ENCODE measurements around the gene L3MBTL2. TPM values are rescaled to one million over a fixed set of nuclear protein-coding genes. Genes with fewer than 3 reads are reported as not detected.

Gene L3MBTL2
- total RNA-seq, 1 experiment from 2014 or later, result 25.6 TPM

GRCh38 chr22:41238570-41239442 is 33.7 kb downstream of the L3MBTL2 start:
- H3K4me3 Mint-ChIP-seq, result peak overlapping the region; percentile 31; the same call in 1 of the 2 replicates
- H3K27ac Mint-ChIP-seq, result 0 out of 2 replicates have a peak overlapping the region, but pooled peaks have one; percentile 48
- H3K9me3 Mint-ChIP-seq, result peaks cover 3% of the 10 kb centered on the region; the same call in 1 of the 2 replicates
- ATAC-seq (peak; percentile 5; the same call in 1 of the 2 replicates), DNase-seq (ENCODE audit: low spot score) (no peak)
- H3K36me3 Mint-ChIP-seq, result no peaks in the 10 kb centered on the region
- H3K27me3 Mint-ChIP-seq (ENCODE audit: low read depth), result no peaks in the 10 kb centered on the region; the same call in none of the 2 replicates
- ChIA-PET CTCF (interaction anchor here (0.9 to 3.9 kb wide), 21 partner anchors 7 to 555 kb away, joined by 3 to 87 read pairs (median 7); partner anchors contain the start of genes RANGAP1, RBX1, TEF and ZC3H7B), POLR2A (interaction anchor here (1.2 to 2.1 kb wide), 5 partner anchors 10 to 287 kb away, joined by 3 to 7 read pairs (median 5); partner anchors contain the start of gene RBX1)
- H3K4me1 Mint-ChIP-seq, result peaks cover 16% of the 10 kb centered on the region
- TF ChIP-seq ZNF423 (CRISPR knock-in tag; IDR thresholded peaks at IDR 0.05), result no peak
- no peak; the same call in 1 of the 2 replicates for TF ChIP-seq RELA (CRISPR knock-in tag; IDR thresholded peaks at IDR 0.05; ENCODE audit: borderline replicate concordance)
- no peak for TF ChIP-seq JAZF1 (CRISPR knock-in tag; IDR thresholded peaks at IDR 0.05)
- TF ChIP-seq NR2C2 (CRISPR knock-in tag; IDR thresholded peaks at IDR 0.05), result no peak
- TF ChIP-seq USF1 (CRISPR knock-in tag; IDR thresholded peaks at IDR 0.05), result no peak
- TF ChIP-seq, protein P1, sequence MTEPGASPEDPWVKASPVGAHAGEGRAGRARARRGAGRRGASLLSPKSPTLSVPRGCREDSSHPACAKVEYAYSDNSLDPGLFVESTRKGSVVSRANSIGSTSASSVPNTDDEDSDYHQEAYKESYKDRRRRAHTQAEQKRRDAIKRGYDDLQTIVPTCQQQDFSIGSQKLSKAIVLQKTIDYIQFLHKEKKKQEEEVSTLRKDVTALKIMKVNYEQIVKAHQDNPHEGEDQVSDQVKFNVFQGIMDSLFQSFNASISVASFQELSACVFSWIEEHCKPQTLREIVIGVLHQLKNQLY (CRISPR knock-in tag; IDR thresholded peaks at IDR 0.05), result no peak
- no peak for TF ChIP-seq FOXP1 (CRISPR knock-in tag; IDR thresholded peaks at IDR 0.05; ENCODE audit: borderline replicate concordance)
- no peak for TF ChIP-seq ZNF671 (CRISPR knock-in tag; IDR thresholded peaks at IDR 0.05)
- TF ChIP-seq GABPB1 (CRISPR knock-in tag; IDR thresholded peaks at IDR 0.05), result no peak

DNA sequence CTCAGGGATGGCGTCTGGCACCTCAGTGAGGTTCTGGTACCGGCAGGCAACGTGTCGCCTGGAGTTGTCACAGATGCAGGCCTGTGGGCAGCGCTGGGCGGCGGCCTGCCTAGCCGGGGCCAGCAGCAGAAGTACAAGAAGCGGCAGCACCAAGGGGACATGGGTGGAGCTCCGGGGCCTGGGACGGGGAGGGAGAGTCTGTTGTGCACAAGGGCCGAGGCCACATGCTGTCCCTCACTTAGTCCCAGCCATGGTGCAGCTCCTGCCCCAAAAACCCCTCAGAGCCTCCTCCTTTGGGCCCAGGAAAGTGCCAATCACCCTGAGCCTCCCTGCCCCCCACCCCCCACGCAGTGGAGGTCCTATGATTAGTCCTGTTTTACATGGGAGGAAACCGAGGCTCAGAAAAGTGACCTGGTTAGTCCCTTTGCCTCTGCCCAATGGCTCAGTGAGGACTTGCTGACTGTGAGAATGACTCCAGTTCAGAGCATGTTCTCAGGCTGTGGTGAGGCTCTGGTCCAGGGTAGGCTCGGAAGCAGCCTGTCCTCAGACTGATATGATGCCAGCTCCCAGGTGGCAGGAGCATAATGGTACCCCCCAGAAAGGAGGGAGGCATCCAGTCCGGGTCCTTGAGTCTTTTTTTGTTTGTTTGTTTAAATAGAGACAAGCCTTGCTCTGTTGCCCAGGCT is 34.5 kb downstream of the L3MBTL2 start:
- Mint-ChIP-seq H3K36me3 (no peaks in the 10 kb centered on the region), H3K9me3 (peaks cover 3% of the 10 kb centered on the region; the same call in 1 of the 2 replicates), H3K4me3 (no peak overlapping the region), H3K27me3 (ENCODE audit: low read depth) (no peaks in the 10 kb centered on the region; the same call in none of the 2 replicates), H3K27ac (no peak overlapping the region), H3K4me1 (peaks cover 16% of the 10 kb centered on the region)
- ChIA-PET CTCF (interaction anchor here (3.0 to 3.9 kb wide), 2 partner anchors 57 to 317 kb away, joined by 60 to 87 read pairs; no protein-coding TSS in a partner anchor), POLR2A (interaction anchor here (1.8 kb wide), 1 partner anchor 18 kb away, joined by 5 read pairs; no protein-coding TSS in a partner anchor)
- ATAC-seq (no peak), DNase-seq (ENCODE audit: low spot score) (no peak)
- TF ChIP-seq ESRRA (CRISPR knock-in tag; IDR thresholded peaks at IDR 0.05; ENCODE audit: borderline replicate concordance), result no peak
- no peak for TF ChIP-seq ZNF317 (CRISPR knock-in tag; IDR thresholded peaks at IDR 0.05; ENCODE audit: borderline replicate concordance, low read depth)
- TF ChIP-seq HMGA2 (CRISPR knock-in tag; IDR thresholded peaks at IDR 0.05), result no peak
- TF ChIP-seq, protein P1 (CRISPR knock-in tag; IDR thresholded peaks at IDR 0.05), result no peak
- no peak for TF ChIP-seq FOXJ3 (CRISPR knock-in tag; IDR thresholded peaks at IDR 0.05; ENCODE audit: borderline replicate concordance)
- no peak for TF ChIP-seq NR3C1 (CRISPR knock-in tag; conservative IDR thresholded peaks at IDR 0.05; ENCODE audit: low read depth)
- TF ChIP-seq ZNF671 (CRISPR knock-in tag; IDR thresholded peaks at IDR 0.05), result no peak
- TF ChIP-seq, protein P2, sequence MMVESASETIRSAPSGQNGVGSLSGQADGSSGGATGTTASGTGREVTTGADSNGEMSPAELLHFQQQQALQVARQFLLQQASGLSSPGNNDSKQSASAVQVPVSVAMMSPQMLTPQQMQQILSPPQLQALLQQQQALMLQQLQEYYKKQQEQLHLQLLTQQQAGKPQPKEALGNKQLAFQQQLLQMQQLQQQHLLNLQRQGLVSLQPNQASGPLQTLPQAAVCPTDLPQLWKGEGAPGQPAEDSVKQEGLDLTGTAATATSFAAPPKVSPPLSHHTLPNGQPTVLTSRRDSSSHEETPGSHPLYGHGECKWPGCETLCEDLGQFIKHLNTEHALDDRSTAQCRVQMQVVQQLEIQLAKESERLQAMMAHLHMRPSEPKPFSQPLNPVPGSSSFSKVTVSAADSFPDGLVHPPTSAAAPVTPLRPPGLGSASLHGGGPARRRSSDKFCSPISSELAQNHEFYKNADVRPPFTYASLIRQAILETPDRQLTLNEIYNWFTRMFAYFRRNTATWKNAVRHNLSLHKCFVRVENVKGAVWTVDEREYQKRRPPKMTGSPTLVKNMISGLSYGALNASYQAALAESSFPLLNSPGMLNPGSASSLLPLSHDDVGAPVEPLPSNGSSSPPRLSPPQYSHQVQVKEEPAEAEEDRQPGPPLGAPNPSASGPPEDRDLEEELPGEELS (CRISPR knock-in tag; IDR thresholded peaks at IDR 0.05), result no peak
- no peak for TF ChIP-seq E2F1 (CRISPR knock-in tag; IDR thresholded peaks at IDR 0.05)
- TF ChIP-seq ZNF263 (CRISPR knock-in tag; IDR thresholded peaks at IDR 0.05; ENCODE audit: low read depth), result no peak
- TF ChIP-seq, protein P3, sequence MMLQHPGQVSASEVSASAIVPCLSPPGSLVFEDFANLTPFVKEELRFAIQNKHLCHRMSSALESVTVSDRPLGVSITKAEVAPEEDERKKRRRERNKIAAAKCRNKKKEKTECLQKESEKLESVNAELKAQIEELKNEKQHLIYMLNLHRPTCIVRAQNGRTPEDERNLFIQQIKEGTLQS (CRISPR knock-in tag; conservative IDR thresholded peaks at IDR 0.05), result no peak
- no peak for TF ChIP-seq EMX1 (CRISPR knock-in tag; IDR thresholded peaks at IDR 0.05)
- TF ChIP-seq SP1 (CRISPR knock-in tag; conservative IDR thresholded peaks at IDR 0.05), result no peak
- TF ChIP-seq ZBTB43 (CRISPR knock-in tag; IDR thresholded peaks at IDR 0.05), result no peak
- TF ChIP-seq OVOL2 (CRISPR knock-in tag; IDR thresholded peaks at IDR 0.05; ENCODE audit: borderline replicate concordance), result no peak
